ENCODE results near the gene LRRK2. TPM values are rescaled to one million over a fixed set of nuclear protein-coding genes. Genes with fewer than 3 reads are reported as not detected.
"Not testable (repeated sequence)": the region's sequence is repeated elsewhere in the genome, so short reads cannot be mapped to it uniquely, and the experiment has no call there.

LRRK2 gene
- polyA plus RNA-seq, 1 donor = 2.8 TPM

DNA sequence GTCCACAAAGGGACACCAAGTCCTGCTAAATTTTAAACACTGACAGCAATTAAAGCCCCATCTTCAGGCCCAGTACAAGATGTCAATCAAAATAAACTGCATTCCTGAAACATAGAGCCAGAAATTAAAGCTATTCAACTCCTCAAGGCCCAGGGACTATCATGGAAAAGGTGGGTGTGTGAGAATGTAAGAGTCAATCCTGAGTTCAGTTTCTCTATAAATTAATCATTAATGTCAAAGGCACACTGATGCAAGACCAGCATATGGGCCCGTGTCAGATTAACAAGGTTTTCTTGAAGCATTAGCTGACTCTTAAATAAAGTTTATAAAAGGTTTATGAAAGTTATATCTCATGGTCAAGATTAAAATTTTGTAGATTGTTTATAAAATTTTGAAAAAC is 13.6 kb upstream of the LRRK2 start:
- not testable (repeated sequence) for H3K36me3 ChIP-seq (ENCODE audit: control insufficient read depth, insufficient read depth, low read length); H3K27me3 ChIP-seq (ENCODE audit: control insufficient read depth, insufficient read depth, low read length); H3K9me3 ChIP-seq (ENCODE audit: control insufficient read depth, low read depth, low read length); H3K27ac ChIP-seq (ENCODE audit: low read length); H3K4me1 ChIP-seq (ENCODE audit: control insufficient read depth, insufficient read depth, low read length); DNase-seq; H3K4me3 ChIP-seq (ENCODE audit: low read length)
- WGBS (ENCODE audit: insufficient coverage, low lambda C conversion rate) = 88% methylated on average over 1 of the region's 1 CpG

DNA sequence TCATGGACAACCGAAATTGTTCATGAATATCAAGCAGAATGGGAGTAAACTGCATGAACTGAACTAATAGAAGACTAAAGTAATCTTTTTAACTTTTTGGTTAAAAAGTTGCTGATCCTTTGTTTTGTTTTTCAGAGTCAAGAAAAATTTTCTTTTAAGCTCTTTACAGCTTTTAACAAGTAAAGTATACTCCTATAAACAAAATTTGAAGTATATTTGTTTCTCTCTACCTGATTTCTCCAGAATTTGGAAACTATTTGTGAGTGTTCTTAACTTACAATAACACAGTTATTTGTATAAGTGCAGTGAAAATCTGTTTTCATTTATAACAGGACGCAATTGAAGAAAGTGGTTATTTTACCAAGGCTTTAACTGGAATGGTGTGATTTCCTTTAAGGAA is 12.2 kb upstream of the LRRK2 start:
- Histone ChIP-seq H3K4me1 (ENCODE audit: control insufficient read depth, insufficient read depth, low read length) (no peaks in the 10 kb centered on the region), H3K27me3 (ENCODE audit: control insufficient read depth, insufficient read depth, low read length) (no peaks in the 10 kb centered on the region), H3K4me3 (ENCODE audit: low read length) (no peak overlapping the region), H3K27ac (ENCODE audit: low read length) (no peak overlapping the region), H3K9me3 (ENCODE audit: control insufficient read depth, low read depth, low read length) (peaks cover 3% of the 10 kb centered on the region), H3K36me3 (ENCODE audit: control insufficient read depth, insufficient read depth, low read length) (no peaks in the 10 kb centered on the region)
- DNase-seq = no peak
- WGBS (ENCODE audit: insufficient coverage, low lambda C conversion rate) = 84% methylated on average over 2 of the region's 2 CpGs

GRCh38 chr12:40215982-40216381 is 8.8 kb upstream of the LRRK2 start:
- H3K9me3 ChIP-seq (ENCODE audit: control insufficient read depth, low read depth, low read length) = peaks cover 3% of the 10 kb centered on the region
- no peak overlapping the region for H3K4me3 ChIP-seq (ENCODE audit: low read length)
- WGBS (ENCODE audit: insufficient coverage, low lambda C conversion rate) = 100% methylated on average over 1 of the region's 1 CpG
- DNase-seq = no peak
- H3K36me3 ChIP-seq (ENCODE audit: control insufficient read depth, insufficient read depth, low read length) = no peaks in the 10 kb centered on the region
- H3K27me3 ChIP-seq (ENCODE audit: control insufficient read depth, insufficient read depth, low read length) = no peaks in the 10 kb centered on the region
- H3K4me1 ChIP-seq (ENCODE audit: control insufficient read depth, insufficient read depth, low read length) = no peaks in the 10 kb centered on the region
- H3K27ac ChIP-seq (ENCODE audit: low read length) = no peak overlapping the region

- H3K4me3 ChIP-seq (ENCODE audit: low read length) = no peak overlapping the region
- no peaks in the 10 kb centered on the region for H3K36me3 ChIP-seq (ENCODE audit: control insufficient read depth, insufficient read depth, low read length)
- no peaks in the 10 kb centered on the region for H3K27me3 ChIP-seq (ENCODE audit: control insufficient read depth, insufficient read depth, low read length)
- DNase-seq = no peak
- H3K27ac ChIP-seq (ENCODE audit: low read length) = no peak overlapping the region
- no peaks in the 10 kb centered on the region for H3K4me1 ChIP-seq (ENCODE audit: control insufficient read depth, insufficient read depth, low read length)
- H3K9me3 ChIP-seq (ENCODE audit: control insufficient read depth, low read depth, low read length) = peaks cover 3% of the 10 kb centered on the region
Measured at GRCh38 chr12:40216516-40217288, 8.1 kb upstream of the LRRK2 start.

GRCh38 chr12:40219760-40220159 is 5.0 kb upstream of the LRRK2 start:
- Histone ChIP-seq H3K4me1 (ENCODE audit: control insufficient read depth, insufficient read depth, low read length) (no peaks in the 10 kb centered on the region), H3K27me3 (ENCODE audit: control insufficient read depth, insufficient read depth, low read length) (peaks cover 9% of the 10 kb centered on the region), H3K9me3 (ENCODE audit: control insufficient read depth, low read depth, low read length) (no peaks in the 10 kb centered on the region), H3K4me3 (ENCODE audit: low read length) (no peak overlapping the region), H3K27ac (ENCODE audit: low read length) (no peak overlapping the region), H3K36me3 (ENCODE audit: control insufficient read depth, insufficient read depth, low read length) (no peaks in the 10 kb centered on the region)
- no peak for DNase-seq

- DNase-seq = no peak
- no peaks in the 10 kb centered on the region for H3K9me3 ChIP-seq (ENCODE audit: control insufficient read depth, low read depth, low read length)
- peaks cover 19% of the 10 kb centered on the region for H3K27me3 ChIP-seq (ENCODE audit: control insufficient read depth, insufficient read depth, low read length)
- 71% methylated on average over 2 of the region's 2 CpGs for WGBS (ENCODE audit: insufficient coverage, low lambda C conversion rate)
- H3K4me3 ChIP-seq (ENCODE audit: low read length) = no peak overlapping the region
- no peaks in the 10 kb centered on the region for H3K4me1 ChIP-seq (ENCODE audit: control insufficient read depth, insufficient read depth, low read length)
- H3K36me3 ChIP-seq (ENCODE audit: control insufficient read depth, insufficient read depth, low read length) = no peaks in the 10 kb centered on the region
- H3K27ac ChIP-seq (ENCODE audit: low read length) = no peak overlapping the region
Measured at GRCh38 chr12:40222247-40222646, 2.5 kb upstream of the LRRK2 start.

- no peaks in the 10 kb centered on the region for H3K4me1 ChIP-seq (ENCODE audit: control insufficient read depth, insufficient read depth, low read length)
- H3K36me3 ChIP-seq (ENCODE audit: control insufficient read depth, insufficient read depth, low read length) = no peaks in the 10 kb centered on the region
- no peaks in the 10 kb centered on the region for H3K9me3 ChIP-seq (ENCODE audit: control insufficient read depth, low read depth, low read length)
- H3K4me3 ChIP-seq (ENCODE audit: low read length) = peak overlapping the region; percentile 28
- H3K27ac ChIP-seq (ENCODE audit: low read length) = no peak overlapping the region
- no peak for DNase-seq
- H3K27me3 ChIP-seq (ENCODE audit: control insufficient read depth, insufficient read depth, low read length) = peaks cover 19% of the 10 kb centered on the region
Measured at GRCh38 chr12:40223646-40224045, 1.2 kb upstream of the LRRK2 start.

GRCh38 chr12:40225337-40225983 is 663 bp downstream of the LRRK2 start:
- Histone ChIP-seq H3K27ac (ENCODE audit: low read length) (no peak overlapping the region), H3K4me1 (ENCODE audit: control insufficient read depth, insufficient read depth, low read length) (no peaks in the 10 kb centered on the region), H3K36me3 (ENCODE audit: control insufficient read depth, insufficient read depth, low read length) (no peaks in the 10 kb centered on the region), H3K9me3 (ENCODE audit: control insufficient read depth, low read depth, low read length) (no peaks in the 10 kb centered on the region), H3K27me3 (ENCODE audit: control insufficient read depth, insufficient read depth, low read length) (peaks cover 19% of the 10 kb centered on the region), H3K4me3 (ENCODE audit: low read length) (peak overlapping the region; percentile 28)
- DNase-seq = no peak
- WGBS (ENCODE audit: insufficient coverage, low lambda C conversion rate) = 20% methylated on average over 2 of the region's 12 CpGs

DNA sequence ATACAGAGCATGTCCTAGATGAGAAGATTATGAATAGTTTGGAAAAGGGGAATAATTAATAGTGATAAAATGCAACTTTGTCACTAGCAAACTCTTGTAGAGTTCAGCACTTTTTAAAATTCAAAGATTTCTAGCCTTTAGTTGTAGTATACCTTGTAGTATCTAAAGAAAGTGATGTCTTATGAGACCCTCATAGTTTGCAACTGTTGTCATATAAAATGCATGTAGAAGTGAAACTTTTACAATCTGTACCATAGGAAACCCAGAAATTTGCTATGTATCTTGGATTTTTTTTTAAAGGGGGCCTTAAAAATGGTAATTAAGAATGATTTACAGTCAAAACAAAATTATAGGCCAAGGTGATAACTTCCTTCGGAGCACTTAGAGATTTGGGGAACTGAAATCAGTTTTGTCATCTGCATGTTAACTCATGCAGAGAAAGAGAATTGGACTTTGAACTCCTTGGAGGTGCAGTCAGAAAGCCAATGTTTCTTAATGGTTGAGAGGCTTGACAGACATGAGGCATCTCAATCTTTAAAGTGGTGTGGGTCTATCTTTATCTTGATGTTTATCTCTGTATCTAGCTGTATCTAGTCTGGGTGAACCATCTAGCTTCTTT is 1.3 kb downstream of the LRRK2 start:
- Histone ChIP-seq H3K36me3 (ENCODE audit: control insufficient read depth, insufficient read depth, low read length) (no peaks in the 10 kb centered on the region), H3K9me3 (ENCODE audit: control insufficient read depth, low read depth, low read length) (no peaks in the 10 kb centered on the region), H3K27ac (ENCODE audit: low read length) (no peak overlapping the region), H3K27me3 (ENCODE audit: control insufficient read depth, insufficient read depth, low read length) (peaks cover 19% of the 10 kb centered on the region), H3K4me1 (ENCODE audit: control insufficient read depth, insufficient read depth, low read length) (no peaks in the 10 kb centered on the region), H3K4me3 (ENCODE audit: low read length) (no peak overlapping the region)
- no peak for DNase-seq
- no CpG with 5 or more reads among the region's 1 CpG for WGBS (ENCODE audit: insufficient coverage, low lambda C conversion rate)

GRCh38 chr12:40226705-40227104 is 1.9 kb downstream of the LRRK2 start:
- WGBS (ENCODE audit: insufficient coverage, low lambda C conversion rate) = no CpG with 5 or more reads among the region's 4 CpGs
- peaks cover 19% of the 10 kb centered on the region for H3K27me3 ChIP-seq (ENCODE audit: control insufficient read depth, insufficient read depth, low read length)
- no peak overlapping the region for H3K27ac ChIP-seq (ENCODE audit: low read length)
- no peak for DNase-seq
- H3K36me3 ChIP-seq (ENCODE audit: control insufficient read depth, insufficient read depth, low read length) = no peaks in the 10 kb centered on the region
- no peak overlapping the region for H3K4me3 ChIP-seq (ENCODE audit: low read length)
- no peaks in the 10 kb centered on the region for H3K4me1 ChIP-seq (ENCODE audit: control insufficient read depth, insufficient read depth, low read length)
- no peaks in the 10 kb centered on the region for H3K9me3 ChIP-seq (ENCODE audit: control insufficient read depth, low read depth, low read length)

DNA sequence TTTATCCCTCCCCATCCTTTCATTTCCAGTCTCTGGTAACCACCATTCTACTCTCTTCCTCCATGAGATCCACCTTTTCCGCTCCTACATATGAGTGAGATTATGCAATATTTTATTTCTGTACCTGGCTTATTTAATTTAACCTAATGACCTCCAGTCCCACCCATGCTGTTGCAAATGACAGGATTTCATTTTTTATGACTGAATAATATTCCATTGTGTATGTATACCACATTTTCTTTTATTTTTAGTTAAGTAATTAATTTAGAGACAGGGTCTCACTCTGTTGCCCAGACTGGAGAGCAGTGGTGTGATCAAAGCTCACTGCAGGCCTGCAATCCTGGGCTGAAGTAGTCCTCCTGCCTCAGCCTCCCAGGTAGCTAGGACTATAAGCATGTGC is 2.6 kb downstream of the LRRK2 start:
- no peak for DNase-seq
- no peak overlapping the region for H3K27ac ChIP-seq (ENCODE audit: low read length)
- WGBS (ENCODE audit: insufficient coverage, low lambda C conversion rate) = 100% methylated on average over 1 of the region's 1 CpG

More for the DNA sequence above, 2.6 kb downstream of the LRRK2 start:
- no peak overlapping the region for H3K4me3 ChIP-seq (ENCODE audit: low read length)
- peaks cover 19% of the 10 kb centered on the region for H3K27me3 ChIP-seq (ENCODE audit: control insufficient read depth, insufficient read depth, low read length)
- no peaks in the 10 kb centered on the region for H3K36me3 ChIP-seq (ENCODE audit: control insufficient read depth, insufficient read depth, low read length)
- no peaks in the 10 kb centered on the region for H3K9me3 ChIP-seq (ENCODE audit: control insufficient read depth, low read depth, low read length)
- no peaks in the 10 kb centered on the region for H3K4me1 ChIP-seq (ENCODE audit: control insufficient read depth, insufficient read depth, low read length)
